ENCODE measurements around the gene RAD23B. TPM values are rescaled to one million over a fixed set of nuclear protein-coding genes. Genes with fewer than 3 reads are reported as not detected.

RAD23B gene
- total RNA-seq, 1 experiment from 2014 or later: 251 TPM

GRCh38 chr9:107279086-107279485 lies 4.0 kb upstream of the RAD23B start:
- no peak for DNase-seq (ENCODE audit: low read depth, low spot score)
- no peak for ATAC-seq
- POLR2A ChIA-PET: no interaction called here

More at GRCh38 chr9:107279086-107279485, 4.0 kb upstream of the RAD23B start:
- Histone ChIP-seq H3K27me3 (ENCODE audit: insufficient read depth, low read length) (no peaks in the 10 kb centered on the region), H3K4me2 (ENCODE audit: low read length) (no peak overlapping the region), H3K79me2 (ENCODE audit: insufficient read depth, low read length) (peaks cover 17% of the 10 kb centered on the region), H4K20me1 (ENCODE audit: insufficient read depth) (peaks cover under 1% of the 10 kb centered on the region; the same call in 1 of the 2 replicates), H2AFZ (ENCODE audit: low read depth, low read length, poor library complexity, severe bottlenecking) (no peak overlapping the region), H3K27ac (ENCODE audit: low read depth, low read length) (no peak overlapping the region), H3K9ac (ENCODE audit: low read length) (no peak overlapping the region), H3K36me3 (ENCODE audit: control insufficient read depth in 1 of 2, insufficient read depth in 2 of 2, low read length in 2 of 2) (no peaks in the 10 kb centered on the region), H3K4me1 (ENCODE audit: control insufficient read depth in 1 of 2, insufficient read depth in 2 of 2, low read length in 2 of 2) (peaks cover 38 to 62% of the 10 kb centered on the region in 2 experiments), H3K9me2 (ENCODE audit: insufficient read depth) (no peaks in the 10 kb centered on the region), H3K4me3 (replicated peaks in 1 of 2; ENCODE audit: low read depth in 1 of 2, low read length in 2 of 2) (no peak overlapping the region), H3K9me3 (ENCODE audit: control insufficient read depth in 1 of 2, insufficient read depth in 1 of 2, low read depth in 1 of 2, low read length in 2 of 2) (no peaks in the 10 kb centered on the region)
- intact Hi-C loops (cut with micrococcal nuclease): no loop called here
- no TSS peak for BruUV-seq (replicated peaks)
- ChIA-PET RAD21 (ENCODE audit: low non-redundant PET in 1 of 2, low total read pairs in 2 of 2, uncharacterized antibody in 2 of 2, unreplicated experiment in 2 of 2) (no interaction called here), CTCF (interaction anchor here (0.6 to 0.9 kb wide), 2 partner anchors 62 to 146 kb away, joined by 3 read pairs; no protein-coding TSS in a partner anchor)
- TF ChIP-seq ZFX (IDR thresholded peaks at IDR 0.05) (no peak), CTCF (IDR thresholded peaks at IDR 0.05 in 2 of 3, conservative IDR thresholded peaks at IDR 0.05 in 1 of 3; ENCODE audit: borderline replicate concordance in 1 of 3, insufficient read depth in 1 of 3, low read depth in 2 of 3, low read length in 2 of 3) (no peak), EGR1 (IDR thresholded peaks at IDR 0.05; ENCODE audit: low read depth) (no peak), CBX3 (IDR thresholded peaks at IDR 0.05; ENCODE audit: low read depth) (no peak), SRF (IDR thresholded peaks at IDR 0.05; ENCODE audit: low read depth) (no peak), ZBTB33 (IDR thresholded peaks at IDR 0.05; ENCODE audit: extremely low read depth, insufficient replicate concordance, low read length) (no peak), EZH2phosphoT487 (IDR thresholded peaks at IDR 0.05; ENCODE audit: borderline replicate concordance) (no peak), YY1 (IDR thresholded peaks at IDR 0.05; ENCODE audit: extremely low read depth, insufficient replicate concordance, low read depth, low read length) (no peak), RAD21 (IDR thresholded peaks at IDR 0.05; ENCODE audit: low read depth) (no peak), ZNF274 (IDR thresholded peaks at IDR 0.05; ENCODE audit: low read depth, low read length) (no peak), SP1 (IDR thresholded peaks at IDR 0.05; ENCODE audit: low read depth) (no peak), TCF7L2 (IDR thresholded peaks at IDR 0.05; ENCODE audit: borderline replicate concordance, extremely low read depth, insufficient read depth, insufficient read length) (no peak), MAX (IDR thresholded peaks at IDR 0.05) (no peak), EZH2 (IDR thresholded peaks at IDR 0.05) (no peak), REST (IDR thresholded peaks at IDR 0.05; ENCODE audit: low read depth) (no peak), FOSL1 (IDR thresholded peaks at IDR 0.05; ENCODE audit: low read depth) (no peak), POLR2AphosphoS5 (IDR thresholded peaks at IDR 0.05; ENCODE audit: low read depth, low read length) (no peak), SIN3A (IDR thresholded peaks at IDR 0.05; ENCODE audit: low read depth) (no peak), JUND (IDR thresholded peaks at IDR 0.05) (no peak), ATF3 (IDR thresholded peaks at IDR 0.05) (no peak)
